AG09319 (cell line): ENCODE measurements around the gene RBM6.

Source experiments
- DNase-seq: peaks from one replicate; pipeline ENCODE4 v3.0.0-alpha.2; 2010; ENCODE audit warnings: low read depth; ENCODE audit errors: extremely low read depth
- TF ChIP-seq, protein P1 (sequence below): IDR thresholded peaks from 2 replicates; pipeline ENCODE4 v1.5.1; 2011; ENCODE audit warnings: low read depth, mild to moderate bottlenecking, inconsistent platforms, low read length, moderate library complexity

Gene RBM6

DNA sequence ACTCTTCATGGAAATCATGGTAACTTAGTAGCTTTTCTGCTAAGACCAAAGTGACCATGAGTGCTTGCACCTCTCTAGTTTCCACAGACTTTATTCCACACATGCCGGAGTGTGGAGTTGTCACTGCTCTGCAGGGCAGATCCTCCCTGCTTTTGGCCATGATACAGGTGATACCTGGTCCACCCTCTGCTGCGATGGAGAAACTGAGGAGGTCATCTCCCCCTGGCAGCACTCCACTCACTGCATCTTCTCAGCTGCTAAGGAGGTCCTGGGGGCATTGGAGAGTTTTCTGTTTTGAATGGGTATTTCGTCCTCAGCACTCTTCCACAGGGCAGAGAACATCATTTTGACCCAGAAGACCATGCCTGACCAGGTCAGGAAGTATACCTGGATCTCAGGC is 179.8 kb downstream of the RBM6 start:
- DNase-seq = no peak
- TF ChIP-seq, protein P1, sequence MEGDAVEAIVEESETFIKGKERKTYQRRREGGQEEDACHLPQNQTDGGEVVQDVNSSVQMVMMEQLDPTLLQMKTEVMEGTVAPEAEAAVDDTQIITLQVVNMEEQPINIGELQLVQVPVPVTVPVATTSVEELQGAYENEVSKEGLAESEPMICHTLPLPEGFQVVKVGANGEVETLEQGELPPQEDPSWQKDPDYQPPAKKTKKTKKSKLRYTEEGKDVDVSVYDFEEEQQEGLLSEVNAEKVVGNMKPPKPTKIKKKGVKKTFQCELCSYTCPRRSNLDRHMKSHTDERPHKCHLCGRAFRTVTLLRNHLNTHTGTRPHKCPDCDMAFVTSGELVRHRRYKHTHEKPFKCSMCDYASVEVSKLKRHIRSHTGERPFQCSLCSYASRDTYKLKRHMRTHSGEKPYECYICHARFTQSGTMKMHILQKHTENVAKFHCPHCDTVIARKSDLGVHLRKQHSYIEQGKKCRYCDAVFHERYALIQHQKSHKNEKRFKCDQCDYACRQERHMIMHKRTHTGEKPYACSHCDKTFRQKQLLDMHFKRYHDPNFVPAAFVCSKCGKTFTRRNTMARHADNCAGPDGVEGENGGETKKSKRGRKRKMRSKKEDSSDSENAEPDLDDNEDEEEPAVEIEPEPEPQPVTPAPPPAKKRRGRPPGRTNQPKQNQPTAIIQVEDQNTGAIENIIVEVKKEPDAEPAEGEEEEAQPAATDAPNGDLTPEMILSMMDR = no peak

DNA sequence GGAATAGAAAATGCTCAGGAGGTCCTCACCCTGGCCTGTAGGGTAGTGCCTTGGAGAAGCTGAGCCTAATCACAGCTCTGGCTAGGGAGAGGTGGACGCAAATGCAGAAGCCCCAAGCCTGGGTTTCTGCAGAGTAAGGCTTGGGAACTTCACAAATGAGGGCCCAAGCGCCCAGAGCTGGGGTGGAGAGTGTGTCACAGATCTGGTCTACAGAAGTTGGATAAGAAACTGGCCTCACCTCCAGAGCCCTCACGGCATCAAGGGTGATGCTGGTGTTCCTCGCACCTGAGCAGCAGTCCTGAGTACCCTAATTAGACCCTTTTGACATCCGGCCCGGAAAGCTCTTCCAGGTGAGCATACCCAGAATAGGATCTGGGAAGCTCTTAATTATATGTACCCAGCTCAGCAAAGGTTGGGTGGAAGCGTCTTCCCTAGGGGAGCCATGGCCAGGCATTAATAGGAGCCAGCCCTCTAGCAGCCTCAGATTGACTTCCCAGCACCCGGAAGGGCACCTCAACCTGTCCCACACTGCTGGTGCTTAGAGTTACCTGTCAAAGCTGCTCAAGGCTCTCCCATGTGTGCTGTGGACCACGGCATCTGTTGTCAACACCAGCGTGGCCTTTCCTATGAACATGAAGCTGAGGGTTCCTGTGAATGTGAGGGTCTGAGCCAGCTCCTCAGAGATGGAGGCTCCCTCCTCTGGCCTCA is 180.6 kb downstream of the RBM6 start:
- no peak for DNase-seq
- TF ChIP-seq, protein P1 = no peak

GRCh38 chr3:50121072-50122032 is 181.4 kb downstream of the RBM6 start:
- peak; percentile 55 for DNase-seq

DNA sequence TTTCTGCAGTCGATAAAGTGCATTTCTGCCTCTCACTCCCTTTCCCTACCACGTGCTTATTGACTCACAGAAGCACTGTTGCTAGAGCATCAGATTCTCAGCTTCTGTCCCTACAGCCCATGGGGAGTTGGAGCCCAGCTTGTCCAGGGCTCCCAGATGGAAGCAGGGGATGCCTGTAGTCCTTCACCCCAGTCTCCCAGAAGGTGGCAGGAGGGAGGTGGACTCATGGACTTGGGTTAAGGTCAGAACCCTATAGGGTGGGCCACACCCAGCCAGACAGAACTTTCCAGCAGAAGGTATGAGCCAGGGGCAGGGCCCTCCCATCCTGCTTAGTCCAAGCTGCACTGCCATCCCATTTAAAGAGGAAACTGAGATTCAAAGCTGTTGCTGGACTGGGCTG is 182.1 kb downstream of the RBM6 start:
- TF ChIP-seq, protein P1 = peak; percentile 19
- DNase-seq = no peak

More at GRCh38 chr3:50121072-50122032, 181.4 kb downstream of the RBM6 start:
- TF ChIP-seq, protein P1 = peak; percentile 79

GRCh38 chr3:50122661-50123391 is 182.9 kb downstream of the RBM6 start:
- TF ChIP-seq, protein P1 = no peak
- no peak for DNase-seq

- DNase-seq = no peak
- TF ChIP-seq, protein P1 = no peak
Observed at GRCh38 chr3:50123394-50124051, 183.6 kb downstream of the RBM6 start.
